Tibial nerve (tissue), 4 donors: ENCODE data around the gene SLC25A42. TPM values are rescaled to one million over a fixed set of nuclear protein-coding genes. Genes with fewer than 3 reads are reported as not detected.
A peak's percentile ranks its signal among the peaks of the same experiment; 100 is the strongest.

ENCODE experiments used
- DNase-seq, 2 donors: peaks; one replicate each; pipeline ENCODE4 v3.0.0-alpha.2; 2019; ENCODE audit warnings: low spot score in 2 of 2
- H3K27ac ChIP-seq, 4 donors: fragments of 200-600 bp; sonication (generic) in 3 of 4; one replicate each; pipeline ENCODE4 v1.5.1; 2017 to 2019; ENCODE audit warnings: mild to moderate bottlenecking in 1 of 4
- H3K27me3 ChIP-seq, 2 donors: fragments of 200-600 bp; sonication (generic) in 1 of 2; one replicate each; pipeline versions ENCODE4 v1.5.1 to v1.6.0; 2017 to 2019
- H3K36me3 ChIP-seq, 3 donors: fragments of 200-600 bp; sonication (generic); one replicate each; pipeline ENCODE4 v1.5.1; 2018 to 2019
- H3K4me1 ChIP-seq, 4 donors: fragments of 200-600 bp; sonication (generic) in 3 of 4; one replicate each; pipeline ENCODE4 v1.5.1; 2017 to 2019
- H3K4me3 ChIP-seq, 4 donors: fragments of 200-600 bp; sonication (generic) in 3 of 4; one replicate each; pipeline ENCODE4 v1.5.1; 2017 to 2019; ENCODE audit warnings: mild to moderate bottlenecking in 1 of 4, moderate library complexity in 1 of 4
- H3K9me3 ChIP-seq, 4 donors: fragments of 200-600 bp; sonication (generic) in 3 of 4; one replicate each; pipeline ENCODE4 v1.5.1; 2017 to 2019
- CTCF ChIP-seq, 5 experiments: fragments of 200-600 bp in 3 of 5; fragments of 450-650 bp in 2 of 5; sonication (generic) in 3 of 5; IDR thresholded peaks; one replicate each; pipeline ENCODE4 v1.5.1; 2016 to 2019; ENCODE audit warnings: antibody characterized with exemption in 5 of 5, mild to moderate bottlenecking in 3 of 5, moderate library complexity in 2 of 5
- EP300 ChIP-seq, 2 donors: sonication (generic); formaldehyde crosslinking; IDR thresholded peaks; one replicate each; pipeline ENCODE4 v1.6.1; 2017; ENCODE audit warnings: antibody characterized with exemption in 2 of 2, mild to moderate bottlenecking in 1 of 2
- POLR2A ChIP-seq, 2 donors: fragments of 450-650 bp; IDR thresholded peaks; one replicate each; pipeline ENCODE4 v1.6.1; 2017; ENCODE audit warnings: antibody characterized with exemption in 2 of 2, mild to moderate bottlenecking in 2 of 2, moderate library complexity in 2 of 2
- WGBS, 2 donors: methylation state at CpG; one replicate each; pipeline ENCODE4 v1.1.5; 2018; 5-methylcytosine and 5-hydroxymethylcytosine counted together
- total RNA-seq, 4 donors: library from RNA; depleted of rRNA; stranded (reverse); fragments of >200 nt; gene quantifications; one replicate each; pipeline ENCODE4 v1.1.0, GENCODE V29; 2016

Gene SLC25A42
- total RNA-seq, 4 donors from 2014 or later = 13.8 to 25.5 (median 15.5) TPM

GRCh38 chr19:19050731-19051130, 13.1 kb upstream of the SLC25A42 start:
- TF ChIP-seq CTCF (IDR thresholded peaks at IDR 0.05) (no peak), POLR2A (IDR thresholded peaks at IDR 0.05) (no peak), EP300 (IDR thresholded peaks at IDR 0.05) (no peak)
- Histone ChIP-seq H3K27ac (no peak overlapping the region), H3K9me3 (no peaks in the 10 kb centered on the region), H3K27me3 (no peaks in the 10 kb centered on the region), H3K4me3 (no peak overlapping the region), H3K36me3 (peaks cover 3 to 62% (median 4%) of the 10 kb centered on the region in 3 donors), H3K4me1 (peaks cover 0 to 13% (median 5%) of the 10 kb centered on the region in 4 donors)
- 87 to 93% methylated on average over 2 of the region's 2 CpGs for WGBS, 2 donors
- no peak for DNase-seq

GRCh38 chr19:19051478-19052213, 12.1 kb upstream of the SLC25A42 start:
- 85 to 89% methylated on average over 15 to 19 of the region's 20 CpGs for WGBS, 2 donors
- no peak for DNase-seq

GRCh38 chr19:19052921-19053320, 10.9 kb upstream of the SLC25A42 start:
- no peak for TF ChIP-seq CTCF (IDR thresholded peaks at IDR 0.05)
- no peaks in the 10 kb centered on the region for H3K9me3 ChIP-seq
- H3K27ac ChIP-seq = no peak overlapping the region
- H3K4me3 ChIP-seq = no peak overlapping the region
- WGBS, 2 donors = 73 to 76% methylated on average over 1 of the region's 1 CpG
- no peaks in the 10 kb centered on the region for H3K27me3 ChIP-seq
- H3K4me1 ChIP-seq = peaks cover 0 to under 1% (median 0%) of the 10 kb centered on the region in 4 donors
- H3K36me3 ChIP-seq = peaks cover 3 to 73% (median 4%) of the 10 kb centered on the region in 3 donors
- DNase-seq = no peak

More at GRCh38 chr19:19051478-19052213, 12.1 kb upstream of the SLC25A42 start:
- TF ChIP-seq CTCF (IDR thresholded peaks at IDR 0.05) (no peak), POLR2A (IDR thresholded peaks at IDR 0.05) (no peak), EP300 (IDR thresholded peaks at IDR 0.05) (no peak)
- Histone ChIP-seq H3K36me3 (peaks cover 3 to 61% (median 4%) of the 10 kb centered on the region in 3 donors), H3K9me3 (no peaks in the 10 kb centered on the region), H3K27me3 (no peaks in the 10 kb centered on the region), H3K4me3 (no peak overlapping the region), H3K4me1 (peaks cover 0 to 11% (median 5%) of the 10 kb centered on the region in 4 donors), H3K27ac (no peak overlapping the region)

- no peaks in the 10 kb centered on the region for H3K9me3 ChIP-seq
- no peak overlapping the region for H3K27ac ChIP-seq
- no peak overlapping the region for H3K4me3 ChIP-seq
- no peak for DNase-seq
- WGBS, 2 donors = 83 to 88% methylated on average over 25 of the region's 25 CpGs
- TF ChIP-seq CTCF (IDR thresholded peaks at IDR 0.05) = peak; percentile 50 to 65 (median 56)
- TF ChIP-seq POLR2A (IDR thresholded peaks at IDR 0.05) = no peak
- H3K36me3 ChIP-seq = peaks cover 3 to 79% (median 4%) of the 10 kb centered on the region in 3 donors
- no peaks in the 10 kb centered on the region for H3K4me1 ChIP-seq
- H3K27me3 ChIP-seq = no peaks in the 10 kb centered on the region
These were observed 10.1 kb upstream of the SLC25A42 start for GRCh38 chr19:19053508-19054314.
